T1000 (cell line): ENCODE data around the gene HCN3.
"Not testable (repeated sequence)": the region's sequence is repeated elsewhere in the genome, so short reads cannot be mapped to it uniquely, and the experiment has no call there.

Source experiments
- DNase-seq: peaks from one replicate; lab custom pipeline; 2025; ENCODE audit warnings: mixed read lengths; lab: John Stamatoyannopoulos, UW

The HCN3 gene

DNA sequence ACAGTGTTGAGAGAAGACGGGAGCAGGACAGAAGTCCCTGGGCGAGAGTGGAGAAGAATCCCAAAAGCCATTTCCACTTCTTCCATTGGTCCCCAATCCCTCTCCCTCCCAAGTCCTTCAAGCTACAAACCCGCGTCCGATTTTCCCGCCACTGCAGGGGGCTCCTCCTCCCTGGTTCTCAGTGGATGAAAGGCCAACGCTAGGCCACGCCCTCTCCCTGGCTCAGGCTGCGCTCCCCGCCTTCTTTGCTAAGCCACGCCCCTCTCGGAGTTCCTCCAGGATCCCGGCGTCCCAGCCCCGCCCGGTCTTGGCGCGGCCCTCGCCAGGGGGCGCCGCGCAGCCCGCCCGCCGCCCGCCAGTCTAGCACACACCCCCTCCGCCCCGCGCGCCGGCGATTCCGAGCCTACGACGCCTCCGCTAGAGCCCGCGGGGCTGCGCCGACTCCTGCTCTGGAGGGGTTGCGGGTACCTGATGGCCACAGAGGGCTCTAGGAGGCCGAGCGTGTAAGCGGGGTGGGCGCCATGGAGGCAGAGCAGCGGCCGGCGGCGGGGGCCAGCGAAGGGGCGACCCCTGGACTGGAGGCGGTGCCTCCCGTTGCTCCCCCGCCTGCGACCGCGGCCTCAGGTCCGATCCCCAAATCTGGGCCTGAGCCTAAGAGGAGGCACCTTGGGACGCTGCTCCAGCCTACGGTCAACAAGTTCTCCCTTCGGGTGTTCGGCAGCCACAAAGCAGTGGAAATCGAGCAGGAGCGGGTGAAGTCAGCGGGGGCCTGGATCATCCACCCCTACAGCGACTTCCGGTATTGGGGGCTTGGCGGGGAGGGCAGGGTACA lies at the start of gene HCN3:
HCN3 (plus strand) TSS at position 394 of the 832 bp plus-strand sequence; CDS start at position 522, 128 bp downstream.
- peak; percentile 92 for DNase-seq

- no peak for DNase-seq
Measured at GRCh38 chr1:155228096-155228427, 49.2 kb upstream of the HCN3 start.

DNA sequence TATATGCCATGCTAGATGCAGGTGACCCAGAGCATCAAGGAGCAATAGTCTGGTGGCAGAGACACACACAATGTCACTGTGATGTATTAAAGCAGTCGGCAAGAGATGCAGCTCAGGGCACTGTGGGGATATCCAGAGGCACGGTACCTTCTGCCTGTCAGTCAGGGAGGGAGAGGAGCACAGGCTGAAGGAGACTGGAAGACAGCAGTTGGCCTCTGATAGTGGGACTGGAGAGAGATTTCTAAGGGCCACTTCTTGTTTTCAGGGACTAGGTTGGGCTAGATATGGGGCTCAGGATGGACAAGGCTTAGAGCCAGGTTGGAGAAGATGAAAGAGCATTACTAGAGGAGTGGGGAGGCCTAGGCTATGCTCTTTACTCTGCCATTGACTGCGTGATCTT lies 46.0 kb upstream of the HCN3 start:
- DNase-seq, result not testable (repeated sequence)

DNA sequence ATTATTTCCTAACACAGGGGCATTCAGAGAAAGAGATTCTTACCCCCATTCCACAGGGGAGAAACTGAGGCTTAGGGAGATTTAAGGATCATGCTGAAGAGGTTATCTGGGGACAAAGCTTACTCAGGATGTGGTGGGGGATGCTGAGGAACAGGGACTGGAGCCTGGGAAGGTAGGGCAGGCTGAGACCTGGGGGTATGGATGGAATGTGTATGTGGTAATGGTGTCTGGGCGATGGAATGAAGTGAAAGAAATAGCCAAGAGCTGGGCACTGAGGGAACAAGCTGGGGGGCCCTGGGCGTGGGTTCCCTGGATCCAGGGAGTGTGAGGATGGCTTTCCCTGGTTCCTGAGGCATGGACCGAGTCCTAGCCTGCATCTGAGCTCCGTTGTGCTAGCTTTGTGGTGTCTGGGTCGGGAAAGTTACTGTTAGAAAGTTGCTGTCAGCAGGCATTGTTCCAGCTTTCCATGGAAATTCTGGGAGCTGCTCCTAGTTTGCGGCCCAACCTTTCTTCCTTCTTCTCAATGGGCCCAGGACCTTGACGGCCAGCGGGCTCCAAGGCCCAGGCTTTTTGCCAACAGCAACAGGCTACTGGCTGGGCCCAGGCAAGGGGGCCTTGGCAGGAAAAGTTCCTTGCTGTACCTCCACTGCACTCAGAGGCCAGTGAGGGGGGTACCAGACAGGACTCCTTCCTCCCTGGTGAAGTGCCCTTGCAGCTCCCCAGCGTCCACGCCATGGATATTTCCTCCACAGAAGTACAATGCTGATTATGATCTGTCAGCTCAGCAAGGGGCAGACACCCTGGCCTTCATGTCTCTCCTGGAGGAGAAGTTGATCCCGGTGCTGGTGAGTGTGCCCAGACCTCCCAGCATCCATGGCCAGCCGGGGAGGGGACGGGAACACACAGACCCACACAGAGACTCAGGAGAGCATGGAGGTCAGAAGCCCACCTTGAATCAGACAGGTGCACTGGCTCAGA lies 45.0 kb upstream of the HCN3 start:
- DNase-seq, result not testable (repeated sequence)

GRCh38 chr1:155233502-155233901 lies 43.8 kb upstream of the HCN3 start:
- not testable (repeated sequence) for DNase-seq

DNA sequence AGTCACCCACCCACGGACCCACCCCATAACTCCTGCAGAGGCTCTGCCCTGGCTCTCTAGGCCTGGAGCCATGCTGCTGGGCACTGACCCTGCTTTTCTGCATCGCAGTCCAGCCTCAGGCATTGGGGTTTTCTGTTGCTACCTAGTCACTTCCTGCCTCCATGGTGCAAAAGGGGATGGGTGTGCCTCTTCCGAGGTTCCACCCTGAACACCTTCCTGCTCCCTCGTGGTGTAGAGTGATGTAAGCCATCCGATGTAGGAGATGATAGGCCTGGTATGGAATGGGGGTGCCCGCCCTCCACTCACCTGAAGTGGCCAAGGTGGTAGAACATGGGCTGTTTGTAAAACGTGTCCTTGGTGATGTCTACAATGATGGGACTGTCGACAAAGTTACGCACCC lies 41.9 kb upstream of the HCN3 start:
- not testable (repeated sequence) for DNase-seq

DNA sequence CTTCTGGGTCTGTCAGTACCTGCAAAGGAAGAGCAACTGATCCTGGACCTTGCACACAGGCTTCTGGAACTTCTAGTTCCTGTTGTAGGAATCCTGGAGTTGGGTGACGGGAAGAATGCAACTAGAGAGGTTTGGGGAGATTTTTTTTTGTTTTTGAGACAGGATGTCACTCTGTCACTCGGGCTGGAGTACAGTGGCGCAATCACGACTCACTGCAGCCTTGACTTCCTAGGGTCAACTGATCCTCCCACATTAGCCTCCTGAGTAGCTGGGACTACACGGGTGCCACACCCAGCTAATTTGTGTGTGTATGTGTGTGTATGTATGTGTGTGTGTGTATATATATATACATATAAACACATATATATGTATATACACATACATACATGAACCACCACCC lies 40.8 kb upstream of the HCN3 start:
- no peak for DNase-seq

- DNase-seq, result no peak
Measured at GRCh38 chr1:155241069-155241679, 36.1 kb upstream of the HCN3 start.

DNA sequence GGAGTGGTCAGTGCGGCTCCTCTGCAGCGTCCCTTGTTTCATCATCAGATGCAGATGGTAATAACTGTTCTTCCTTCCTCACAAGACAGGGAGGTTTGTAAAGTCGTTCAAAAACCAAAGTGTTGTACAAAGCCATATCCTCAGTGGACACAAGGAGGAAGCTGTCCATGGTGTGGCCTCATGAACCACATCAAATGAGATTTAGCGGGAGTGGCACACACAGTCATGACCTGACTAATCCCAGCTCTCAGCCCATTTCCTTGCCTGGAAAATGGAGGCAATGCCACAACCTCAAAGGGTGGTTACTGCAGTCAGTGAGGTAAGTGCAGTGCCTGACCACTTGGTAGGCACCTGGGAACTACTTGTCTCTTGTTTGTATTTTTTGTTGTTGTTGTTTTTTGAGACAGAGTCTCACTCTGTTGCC lies 35.4 kb upstream of the HCN3 start:
- DNase-seq, result no peak

- DNase-seq, result no peak
Measured at GRCh38 chr1:155242805-155243358, 34.4 kb upstream of the HCN3 start.

- DNase-seq, result peak; percentile 93
Measured at GRCh38 chr1:155244368-155245162, 32.7 kb upstream of the HCN3 start.

- no peak for DNase-seq
Measured at GRCh38 chr1:155245163-155245524, 32.1 kb upstream of the HCN3 start.

DNA sequence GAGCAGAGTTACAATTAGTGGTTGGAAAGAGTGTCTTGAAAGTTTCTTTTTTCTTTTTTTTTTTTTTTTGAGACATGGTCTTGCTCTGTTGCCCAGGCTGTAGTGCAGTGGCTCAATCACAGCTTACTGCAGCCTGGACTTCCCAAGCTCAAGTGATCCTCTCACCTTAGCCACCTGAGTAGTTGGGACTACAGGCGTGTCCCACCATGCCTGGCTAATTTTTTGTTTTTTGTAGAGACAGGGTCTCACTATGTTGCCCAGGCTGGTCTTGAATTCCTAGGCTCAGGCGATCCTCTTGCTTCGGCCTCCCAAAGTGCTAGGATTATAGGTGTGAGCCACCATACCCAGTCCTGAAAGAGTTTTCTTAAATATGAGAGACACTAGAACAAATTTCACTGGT lies 30.5 kb upstream of the HCN3 start:
- not testable (repeated sequence) for DNase-seq

GRCh38 chr1:155247667-155248553 lies 29.4 kb upstream of the HCN3 start:
- DNase-seq, result no peak

DNA sequence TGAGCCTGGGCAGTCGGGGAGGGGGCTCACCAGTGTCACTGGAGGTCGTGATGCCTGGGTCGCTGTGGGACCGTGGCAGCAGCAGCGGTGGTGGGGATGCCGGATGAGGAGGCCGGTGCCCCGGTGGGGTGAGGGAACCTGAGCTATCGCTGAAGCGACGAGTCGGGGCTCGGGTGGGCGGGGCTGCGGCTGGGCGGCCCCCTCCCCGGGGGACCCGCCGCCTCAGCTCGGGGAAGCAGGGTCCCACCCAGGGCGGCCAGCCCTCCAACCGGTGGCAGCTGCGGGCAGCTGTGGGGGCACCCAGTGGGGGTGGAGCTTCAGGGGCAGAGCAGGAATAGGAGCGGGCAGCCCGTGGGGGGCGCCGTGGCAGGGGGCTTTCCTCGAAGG lies 27.0 kb upstream of the HCN3 start:
- no peak for DNase-seq

DNA sequence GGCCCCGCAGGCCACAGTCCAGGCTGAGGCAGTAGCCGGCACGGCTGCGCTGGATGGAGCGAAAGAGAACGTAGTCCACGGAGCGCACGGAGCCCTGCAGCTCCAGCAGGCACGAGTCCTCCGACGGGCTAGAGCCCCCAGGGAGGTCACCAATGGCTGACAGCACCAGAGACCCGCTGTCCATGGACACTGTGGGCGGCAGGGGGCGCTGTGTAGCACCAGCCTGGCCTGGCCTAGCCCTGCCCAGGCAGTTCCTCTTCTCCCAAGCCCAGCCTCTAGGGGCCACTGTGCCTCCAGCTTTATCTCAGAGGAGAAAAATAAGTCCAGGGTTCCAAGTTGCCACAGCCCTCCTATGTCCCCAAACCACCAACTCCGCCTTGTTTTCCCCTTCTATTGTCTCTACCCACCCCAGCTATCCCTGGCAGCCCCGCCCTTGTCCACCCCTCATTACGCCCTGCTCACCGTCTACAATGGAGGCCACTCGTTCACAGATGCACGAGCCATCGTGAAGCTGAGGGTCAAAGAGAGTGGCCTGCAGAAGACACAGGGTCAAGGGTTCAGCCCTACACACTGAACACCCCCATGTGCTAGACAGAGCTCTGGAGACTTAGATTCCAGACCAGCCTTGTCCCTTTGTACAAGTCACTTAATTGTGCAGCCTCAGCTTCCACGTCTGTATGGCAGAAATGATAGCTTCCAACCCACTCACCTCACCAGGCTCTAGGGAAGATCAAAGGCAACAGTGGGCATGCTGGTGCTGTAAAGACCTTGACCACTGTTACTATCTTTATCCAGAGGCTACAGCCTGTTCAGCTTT lies 26.4 kb upstream of the HCN3 start:
- DNase-seq, result peak; percentile 85

- no peak for DNase-seq
Measured at GRCh38 chr1:155251566-155251965, 25.7 kb upstream of the HCN3 start.

DNA sequence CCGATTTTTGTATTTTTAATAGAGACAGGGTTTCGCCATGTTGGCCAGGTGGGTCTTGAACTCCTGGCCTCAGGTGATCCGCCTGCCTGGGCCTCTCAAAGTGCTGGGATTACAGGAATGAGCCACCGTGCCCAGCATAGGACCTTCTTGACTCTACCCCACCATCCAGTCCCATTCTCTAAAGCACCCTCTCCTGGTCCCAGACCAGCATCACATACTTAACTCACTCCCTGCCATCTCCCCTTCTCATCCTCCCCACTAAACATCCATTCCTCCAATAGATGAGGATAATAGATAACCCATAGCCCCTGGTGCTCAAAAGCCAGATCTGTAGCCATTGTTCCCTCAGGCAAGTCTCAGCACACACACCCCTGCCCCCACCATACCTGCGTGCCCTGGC lies 24.1 kb upstream of the HCN3 start:
- no peak for DNase-seq

GRCh38 chr1:155253797-155254196 lies 23.5 kb upstream of the HCN3 start:
- no peak for DNase-seq
